TTC549 (cell line): ENCODE measurements around the gene TBC1D9.

Experiments
- FAIRE-seq: peaks from 2 replicates; lab custom pipeline; 2012; peaks lifted over from hg19 to GRCh38; lab: Jason Lieb, UNC

The TBC1D9 gene

GRCh38 chr4:140690093-140690492, 66.1 kb downstream of the TBC1D9 start:
- FAIRE-seq, result no peak

GRCh38 chr4:140689623-140690022, 66.6 kb downstream of the TBC1D9 start:
- no peak for FAIRE-seq

- no peak for FAIRE-seq
Observed at GRCh38 chr4:140688711-140689598, 67.2 kb downstream of the TBC1D9 start.

- no peak for FAIRE-seq
Observed at GRCh38 chr4:140686796-140687195, 69.4 kb downstream of the TBC1D9 start.

GRCh38 chr4:140684314-140684713, 71.9 kb downstream of the TBC1D9 start:
- no peak for FAIRE-seq

- FAIRE-seq, result no peak
Observed at GRCh38 chr4:140681201-140681600, 75.0 kb downstream of the TBC1D9 start.

GRCh38 chr4:140680686-140681085, 75.5 kb downstream of the TBC1D9 start:
- FAIRE-seq, result no peak

- FAIRE-seq, result no peak
Observed at GRCh38 chr4:140679576-140679975, 76.6 kb downstream of the TBC1D9 start.

- no peak for FAIRE-seq
Observed at GRCh38 chr4:140675599-140676231, 80.5 kb downstream of the TBC1D9 start.

GRCh38 chr4:140673729-140674128, 82.5 kb downstream of the TBC1D9 start:
- FAIRE-seq, result no peak

- FAIRE-seq, result no peak
Observed at GRCh38 chr4:140672416-140672815, 83.8 kb downstream of the TBC1D9 start.

GRCh38 chr4:140668111-140668510, 88.1 kb downstream of the TBC1D9 start:
- FAIRE-seq, result no peak

- no peak for FAIRE-seq
Observed at GRCh38 chr4:140666889-140667614, 89.1 kb downstream of the TBC1D9 start.

- FAIRE-seq, result no peak
Observed at GRCh38 chr4:140662082-140662869, 93.9 kb downstream of the TBC1D9 start.

- no peak for FAIRE-seq
Observed at GRCh38 chr4:140661550-140661949, 94.6 kb downstream of the TBC1D9 start.

GRCh38 chr4:140659943-140660700, 96.1 kb downstream of the TBC1D9 start:
- no peak for FAIRE-seq

GRCh38 chr4:140654495-140654814, 101.7 kb downstream of the TBC1D9 start:
- no peak for FAIRE-seq

GRCh38 chr4:140653718-140654494, 102.3 kb downstream of the TBC1D9 start:
- no peak for FAIRE-seq

GRCh38 chr4:140652601-140653000, 103.6 kb downstream of the TBC1D9 start:
- no peak for FAIRE-seq

- no peak for FAIRE-seq
Observed at GRCh38 chr4:140648716-140649308, 107.4 kb downstream of the TBC1D9 start.
